ENCODE measurements around the gene LRRC32. TPM values are rescaled to one million over a fixed set of nuclear protein-coding genes. Genes with fewer than 3 reads are reported as not detected.

Gene LRRC32
- total and polyA plus RNA-seq, 2 of the 4 experiments (the other 2 are of a cell fraction): 5.2 to 13.7 TPM

- no peak for DNase-seq
- no peak overlapping the region for H2BK120ac ChIP-seq (ENCODE audit: low read depth, low read length)
- H3K4me1 ChIP-seq (ENCODE audit: control insufficient read depth, insufficient read depth, low read length): no peaks in the 10 kb centered on the region
- intact Hi-C loops (cut with micrococcal nuclease): no loop called here
- no peaks in the 10 kb centered on the region; the same call in 1 of the 2 replicates for H3K9me1 ChIP-seq (ENCODE audit: insufficient read depth, low read length)
- BruUV-seq (replicated peaks): no TSS peak
- no peaks in the 10 kb centered on the region for H3K36me3 ChIP-seq (ENCODE audit: control insufficient read depth, insufficient read depth, low read length)
- no peak overlapping the region for H3K4me2 ChIP-seq (ENCODE audit: low read depth, low read length)
- H2BK15ac ChIP-seq (ENCODE audit: low read depth, low read length): no peak overlapping the region
- POLR2A ChIA-PET (ENCODE audit: unreplicated experiment): no interaction called here
- H3K18ac ChIP-seq (ENCODE audit: low read depth, low read length): no peak overlapping the region
- no peak overlapping the region for H3K27ac ChIP-seq (ENCODE audit: insufficient read depth, low read length)
- peaks cover 23% of the 10 kb centered on the region for H3K27me3 ChIP-seq (ENCODE audit: control insufficient read depth, insufficient read depth, low read length)
- no peak overlapping the region for H4K91ac ChIP-seq (ENCODE audit: insufficient read depth, low read depth, low read length)
- H2AK5ac ChIP-seq (ENCODE audit: low read depth, low read length): no peak overlapping the region
- ATAC-seq (ENCODE audit: low read depth): no peak
- 69% methylated on average over 2 of the region's 4 CpGs; no CpG with 5 or more reads in 1 of the 2 experiments for WGBS, 2 experiments (ENCODE audit: extremely low coverage in 2 of 2, insufficient read length in 1 of 2)
- in situ Hi-C loops (cut with MboI; ENCODE audit: low sequenced_read_pairs): no loop called here
- H4K8ac ChIP-seq (ENCODE audit: low read depth in 2 of 2, low read length in 2 of 2): no peak overlapping the region
- no peak overlapping the region for H3K9ac ChIP-seq (ENCODE audit: low read depth, low read length)
- no peak overlapping the region for H2BK5ac ChIP-seq (ENCODE audit: low read depth, low read length, poor library complexity, severe bottlenecking)
- TF ChIP-seq RCOR1 (IDR thresholded peaks at IDR 0.05; ENCODE audit: insufficient replicate concordance, low read length): no peak
- no peak for TF ChIP-seq FOS (IDR thresholded peaks at IDR 0.05; ENCODE audit: low read depth, low read length)
- TF ChIP-seq USF2 (IDR thresholded peaks at IDR 0.05; ENCODE audit: low read depth, low read length): no peak
- TF ChIP-seq NFE2L2 (IDR thresholded peaks at IDR 0.05; ENCODE audit: low read depth, low read length): no peak
- TF ChIP-seq RAD21 (IDR thresholded peaks at IDR 0.05; ENCODE audit: low read length): no peak
- no peak for TF ChIP-seq RFX5 (IDR thresholded peaks at IDR 0.05; ENCODE audit: low read depth, low read length)
- no peak for TF ChIP-seq MXI1 (IDR thresholded peaks at IDR 0.05; ENCODE audit: borderline replicate concordance, low read depth, low read length)
- TF ChIP-seq, protein P1, sequence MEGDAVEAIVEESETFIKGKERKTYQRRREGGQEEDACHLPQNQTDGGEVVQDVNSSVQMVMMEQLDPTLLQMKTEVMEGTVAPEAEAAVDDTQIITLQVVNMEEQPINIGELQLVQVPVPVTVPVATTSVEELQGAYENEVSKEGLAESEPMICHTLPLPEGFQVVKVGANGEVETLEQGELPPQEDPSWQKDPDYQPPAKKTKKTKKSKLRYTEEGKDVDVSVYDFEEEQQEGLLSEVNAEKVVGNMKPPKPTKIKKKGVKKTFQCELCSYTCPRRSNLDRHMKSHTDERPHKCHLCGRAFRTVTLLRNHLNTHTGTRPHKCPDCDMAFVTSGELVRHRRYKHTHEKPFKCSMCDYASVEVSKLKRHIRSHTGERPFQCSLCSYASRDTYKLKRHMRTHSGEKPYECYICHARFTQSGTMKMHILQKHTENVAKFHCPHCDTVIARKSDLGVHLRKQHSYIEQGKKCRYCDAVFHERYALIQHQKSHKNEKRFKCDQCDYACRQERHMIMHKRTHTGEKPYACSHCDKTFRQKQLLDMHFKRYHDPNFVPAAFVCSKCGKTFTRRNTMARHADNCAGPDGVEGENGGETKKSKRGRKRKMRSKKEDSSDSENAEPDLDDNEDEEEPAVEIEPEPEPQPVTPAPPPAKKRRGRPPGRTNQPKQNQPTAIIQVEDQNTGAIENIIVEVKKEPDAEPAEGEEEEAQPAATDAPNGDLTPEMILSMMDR (conservative IDR thresholded peaks at IDR 0.05; ENCODE audit: low read depth, low read length): no peak
- no peak for TF ChIP-seq MAZ (IDR thresholded peaks at IDR 0.05; ENCODE audit: borderline replicate concordance, low read depth, low read length)
- no peak for TF ChIP-seq MAFK (IDR thresholded peaks at IDR 0.05; ENCODE audit: low read depth, low read length)
- TF ChIP-seq SMC3 (IDR thresholded peaks at IDR 0.05; ENCODE audit: low read depth, low read length): no peak
- TF ChIP-seq, protein P2, sequence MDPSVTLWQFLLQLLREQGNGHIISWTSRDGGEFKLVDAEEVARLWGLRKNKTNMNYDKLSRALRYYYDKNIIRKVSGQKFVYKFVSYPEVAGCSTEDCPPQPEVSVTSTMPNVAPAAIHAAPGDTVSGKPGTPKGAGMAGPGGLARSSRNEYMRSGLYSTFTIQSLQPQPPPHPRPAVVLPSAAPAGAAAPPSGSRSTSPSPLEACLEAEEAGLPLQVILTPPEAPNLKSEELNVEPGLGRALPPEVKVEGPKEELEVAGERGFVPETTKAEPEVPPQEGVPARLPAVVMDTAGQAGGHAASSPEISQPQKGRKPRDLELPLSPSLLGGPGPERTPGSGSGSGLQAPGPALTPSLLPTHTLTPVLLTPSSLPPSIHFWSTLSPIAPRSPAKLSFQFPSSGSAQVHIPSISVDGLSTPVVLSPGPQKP (IDR thresholded peaks at IDR 0.05; ENCODE audit: borderline replicate concordance, low read depth, low read length): no peak
- no peak for TF ChIP-seq POLR2A (IDR thresholded peaks at IDR 0.05; ENCODE audit: low read depth, low read length)
- TF ChIP-seq CHD1 (IDR thresholded peaks at IDR 0.05; ENCODE audit: low read depth, low read length): no peak
- TF ChIP-seq CEBPB (IDR thresholded peaks at IDR 0.05; ENCODE audit: low read depth, low read length): no peak
- TF ChIP-seq BHLHE40 (IDR thresholded peaks at IDR 0.05; ENCODE audit: low read depth, low read length): no peak
- H3K56ac ChIP-seq (ENCODE audit: extremely low read depth, insufficient read depth, low read length): no peak overlapping the region
- H2BK20ac ChIP-seq (ENCODE audit: low read depth, low read length): no peak overlapping the region
- dilution Hi-C loops (cut with HindIII; ENCODE audit: low sequenced_read_pairs, unreplicated experiment): no loop called here
- CTCF ChIA-PET: no interaction called here
- H3K4ac ChIP-seq (ENCODE audit: low read depth, low read length): no peak overlapping the region
- H3K14ac ChIP-seq (replicated peaks; ENCODE audit: low read depth, low read length): no peak overlapping the region
- no peak overlapping the region for H4K5ac ChIP-seq (ENCODE audit: low read depth, low read length)
- H2AFZ ChIP-seq (replicated peaks; ENCODE audit: low read length, poor library complexity): no peak overlapping the region
- H3K79me1 ChIP-seq (ENCODE audit: low read depth in 1 of 2, low read length in 2 of 2): no peaks in the 10 kb centered on the region
- H3K9me3 ChIP-seq (ENCODE audit: control insufficient read depth, insufficient read depth, low read length): no peaks in the 10 kb centered on the region; the same call in 1 of the 2 replicates
- H2AK9ac ChIP-seq (replicated peaks; ENCODE audit: low read depth, low read length, poor library complexity): no peak overlapping the region
- no peak overlapping the region for H3K4me3 ChIP-seq (ENCODE audit: insufficient read depth, low read depth, low read length)
- H3K23ac ChIP-seq (ENCODE audit: low read depth, low read length): no peak overlapping the region
- H4K20me1 ChIP-seq (ENCODE audit: insufficient read depth, low read length): no peaks in the 10 kb centered on the region
These were observed 46.8 kb upstream of the LRRC32 start for GRCh38 chr11:76717369-76717768.

Data from IMR-90 (cell line).